Smooth muscle cell (in vitro differentiated cells): ENCODE data around the gene NOP16. TPM values are rescaled to one million over a fixed set of nuclear protein-coding genes. Genes with fewer than 3 reads are reported as not detected.
A peak's percentile ranks its signal among the peaks of the same experiment; 100 is the strongest.

Source experiments
- DNase-seq: peaks from one replicate; lab custom pipeline; 2025; ENCODE audit not compliant: unreplicated experiment; lab: John Stamatoyannopoulos, UW
- H2AFZ ChIP-seq: fragments of 200-600 bp; sonication (generic); 2 replicates; pipeline ENCODE4 v1.6.0; 2016; ENCODE audit warnings: antibody characterized with exemption, low read depth, mild to moderate bottlenecking
- H3F3A ChIP-seq: fragments of 200-600 bp; sonication (generic); 2 replicates; pipeline ENCODE4 v1.6.0; 2017; ENCODE audit warnings: antibody characterized with exemption, low read depth
- H3K27ac ChIP-seq: fragments of 200-600 bp; sonication (generic); 2 replicates; pipeline ENCODE4 v1.5.1; 2016; ENCODE audit warnings: low read depth, mild to moderate bottlenecking
- H3K27me3 ChIP-seq: fragments of 200-600 bp; sonication (generic); 2 replicates; pipeline ENCODE4 v1.6.1; 2016; ENCODE audit warnings: low read depth, mild to moderate bottlenecking
- H3K36me3 ChIP-seq: fragments of 200-600 bp; sonication (generic); 2 replicates; pipeline ENCODE4 v1.5.1; 2016; ENCODE audit warnings: low read depth
- H3K4me1 ChIP-seq: fragments of 200-600 bp; sonication (generic); 2 replicates; pipeline ENCODE4 v1.5.1; 2016; ENCODE audit warnings: low read depth
- H3K4me2 ChIP-seq: fragments of 200-600 bp; sonication (generic); 2 replicates; pipeline ENCODE4 v1.6.0; 2016; ENCODE audit warnings: mild to moderate bottlenecking
- H3K4me3 ChIP-seq: fragments of 200-600 bp; sonication (generic); 2 replicates; pipeline ENCODE4 v1.5.1; 2016; ENCODE audit warnings: mild to moderate bottlenecking
- H3K79me2 ChIP-seq: fragments of 200-600 bp; sonication (generic); 2 replicates; pipeline ENCODE4 v1.6.0; 2016; ENCODE audit warnings: low read depth, mild to moderate bottlenecking
- H3K9ac ChIP-seq: fragments of 200-600 bp; sonication (generic); 2 replicates; pipeline ENCODE4 v1.6.0; 2016; ENCODE audit warnings: low read depth
- H3K9me3 ChIP-seq: fragments of 200-600 bp; sonication (generic); replicated peaks from 2 replicates; pipeline ENCODE4 v1.5.1; 2016; ENCODE audit warnings: low read depth
- H4K20me1 ChIP-seq: fragments of 200-600 bp; sonication (generic); 2 replicates; pipeline ENCODE4 v1.6.0; 2016; ENCODE audit warnings: low read depth
- WGBS: methylation state at CpG from one replicate; pipeline ENCODE4 v1.1.7; 2016; ENCODE audit warnings: low lambda C conversion rate; 5-methylcytosine and 5-hydroxymethylcytosine counted together
- polyA plus RNA-seq: library from polyadenylated mRNA; unstranded; fragments of >200 nt; fragmentation: Nextera tagmentation; extraction: Ambion mirVana; gene quantifications from 2 replicates; pipeline ENCODE4 v1.2.1, GENCODE V29; 2016
- total RNA-seq: library from RNA; depleted of rRNA; stranded (reverse); fragments of >200 nt; gene quantifications from 2 replicates; pipeline ENCODE4 v1.2.3, GENCODE V29; 2014
- TF ChIP-seq, protein P1 (sequence below): fragments of 200-600 bp; sonication (generic); IDR thresholded peaks from 2 replicates; pipeline ENCODE4 v1.5.1; 2017; ENCODE audit warnings: borderline replicate concordance, mild to moderate bottlenecking, antibody characterized with exemption; ENCODE audit not compliant: insufficient read depth, poor library complexity, severe bottlenecking

The NOP16 gene
- total and polyA plus RNA-seq, 2 experiments from 2014 or later, result 10.7 to 27.9 TPM

DNA sequence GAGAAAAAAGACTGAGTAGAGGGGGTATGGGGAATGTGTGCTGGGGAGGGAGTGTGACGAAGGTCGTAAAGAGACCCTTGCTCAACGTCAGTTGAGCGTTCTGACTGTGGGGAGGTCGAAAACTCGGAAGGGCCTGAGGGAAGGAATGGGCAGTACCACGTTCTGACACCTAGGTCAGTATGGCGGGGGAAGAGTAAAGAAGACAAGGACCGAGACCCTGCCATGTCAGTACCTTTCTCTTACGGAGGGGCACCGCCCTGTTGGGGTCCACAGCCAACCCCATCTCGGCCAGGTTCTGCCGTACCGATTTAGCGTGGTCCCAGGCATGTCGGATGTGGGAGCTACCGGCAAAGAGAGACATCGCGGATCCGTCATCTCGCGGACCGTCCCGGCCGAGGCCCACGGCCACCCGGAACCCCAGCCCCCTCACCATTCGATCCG lies 375 bp downstream of the NOP16 start:
- H3K4me1 ChIP-seq, result peaks cover 14% of the 10 kb centered on the region
- TF ChIP-seq, protein P1, sequence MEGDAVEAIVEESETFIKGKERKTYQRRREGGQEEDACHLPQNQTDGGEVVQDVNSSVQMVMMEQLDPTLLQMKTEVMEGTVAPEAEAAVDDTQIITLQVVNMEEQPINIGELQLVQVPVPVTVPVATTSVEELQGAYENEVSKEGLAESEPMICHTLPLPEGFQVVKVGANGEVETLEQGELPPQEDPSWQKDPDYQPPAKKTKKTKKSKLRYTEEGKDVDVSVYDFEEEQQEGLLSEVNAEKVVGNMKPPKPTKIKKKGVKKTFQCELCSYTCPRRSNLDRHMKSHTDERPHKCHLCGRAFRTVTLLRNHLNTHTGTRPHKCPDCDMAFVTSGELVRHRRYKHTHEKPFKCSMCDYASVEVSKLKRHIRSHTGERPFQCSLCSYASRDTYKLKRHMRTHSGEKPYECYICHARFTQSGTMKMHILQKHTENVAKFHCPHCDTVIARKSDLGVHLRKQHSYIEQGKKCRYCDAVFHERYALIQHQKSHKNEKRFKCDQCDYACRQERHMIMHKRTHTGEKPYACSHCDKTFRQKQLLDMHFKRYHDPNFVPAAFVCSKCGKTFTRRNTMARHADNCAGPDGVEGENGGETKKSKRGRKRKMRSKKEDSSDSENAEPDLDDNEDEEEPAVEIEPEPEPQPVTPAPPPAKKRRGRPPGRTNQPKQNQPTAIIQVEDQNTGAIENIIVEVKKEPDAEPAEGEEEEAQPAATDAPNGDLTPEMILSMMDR, result no peak
- peak overlapping the region; percentile 99 for H3K4me2 ChIP-seq
- H3K27me3 ChIP-seq, result no peaks in the 10 kb centered on the region
- WGBS, result 2% methylated on average over 29 of the region's 29 CpGs
- H3K27ac ChIP-seq, result peak overlapping the region; percentile 22
- no peak overlapping the region for H2AFZ ChIP-seq
- H4K20me1 ChIP-seq, result no peaks in the 10 kb centered on the region
- H3F3A ChIP-seq, result no peaks in the 10 kb centered on the region
- no peak for DNase-seq
- H3K4me3 ChIP-seq, result peak overlapping the region; percentile 64
- peaks cover 29% of the 10 kb centered on the region for H3K79me2 ChIP-seq
- H3K9me3 ChIP-seq, result no peaks in the 10 kb centered on the region
- H3K36me3 ChIP-seq, result peaks cover 7% of the 10 kb centered on the region
- H3K9ac ChIP-seq, result peak overlapping the region; percentile 78

- Histone ChIP-seq H3K9ac (peak overlapping the region; percentile 78), H3K4me1 (peaks cover 14% of the 10 kb centered on the region), H3K79me2 (peaks cover 29% of the 10 kb centered on the region), H3K36me3 (peaks cover 7% of the 10 kb centered on the region), H3K27me3 (no peaks in the 10 kb centered on the region), H3K4me3 (peak overlapping the region; percentile 64), H2AFZ (no peak overlapping the region), H3F3A (no peaks in the 10 kb centered on the region), H3K4me2 (peak overlapping the region; percentile 99), H3K9me3 (no peaks in the 10 kb centered on the region), H4K20me1 (no peaks in the 10 kb centered on the region), H3K27ac (peak overlapping the region; percentile 22)
- WGBS, result 34% methylated on average over 8 of the region's 8 CpGs
- TF ChIP-seq, protein P1, result no peak
- DNase-seq, result no peak
These were observed 943 bp downstream of the NOP16 start for GRCh38 chr5:176387384-176387925.

DNA sequence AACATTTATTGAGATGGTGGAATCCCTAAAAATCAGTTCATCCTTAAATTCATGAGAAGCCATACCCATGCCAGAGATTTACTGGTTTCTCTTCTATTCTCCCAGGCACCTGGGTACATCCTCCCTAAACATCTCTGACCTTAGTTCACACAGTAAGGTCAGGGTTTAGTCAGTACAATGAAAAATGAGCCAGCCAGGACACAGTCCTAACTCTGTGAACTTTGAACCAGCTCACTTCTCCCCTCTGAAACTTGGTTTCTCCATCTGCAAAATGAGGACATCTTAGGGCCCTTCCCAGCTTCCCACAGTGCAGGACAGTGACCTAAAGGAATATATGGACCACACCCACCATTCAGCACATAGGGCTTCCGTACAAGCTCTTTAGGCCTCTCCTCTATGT lies 1.9 kb downstream of the NOP16 start:
- TF ChIP-seq, protein P1, result no peak
- no peak overlapping the region for H2AFZ ChIP-seq
- H3K9me3 ChIP-seq, result no peaks in the 10 kb centered on the region
- no peak overlapping the region for H3K4me3 ChIP-seq
- peaks cover 14% of the 10 kb centered on the region for H3K4me1 ChIP-seq
- DNase-seq, result no peak
- no peaks in the 10 kb centered on the region for H3K27me3 ChIP-seq
- H3F3A ChIP-seq, result no peaks in the 10 kb centered on the region
- H3K27ac ChIP-seq, result no peak overlapping the region
- H3K4me2 ChIP-seq, result peak overlapping the region; percentile 99
- no peaks in the 10 kb centered on the region for H4K20me1 ChIP-seq
- no peak overlapping the region for H3K9ac ChIP-seq
- WGBS, result 81% methylated on average over 1 of the region's 1 CpG
- peaks cover 29% of the 10 kb centered on the region for H3K79me2 ChIP-seq
- H3K36me3 ChIP-seq, result peaks cover 7% of the 10 kb centered on the region

DNA sequence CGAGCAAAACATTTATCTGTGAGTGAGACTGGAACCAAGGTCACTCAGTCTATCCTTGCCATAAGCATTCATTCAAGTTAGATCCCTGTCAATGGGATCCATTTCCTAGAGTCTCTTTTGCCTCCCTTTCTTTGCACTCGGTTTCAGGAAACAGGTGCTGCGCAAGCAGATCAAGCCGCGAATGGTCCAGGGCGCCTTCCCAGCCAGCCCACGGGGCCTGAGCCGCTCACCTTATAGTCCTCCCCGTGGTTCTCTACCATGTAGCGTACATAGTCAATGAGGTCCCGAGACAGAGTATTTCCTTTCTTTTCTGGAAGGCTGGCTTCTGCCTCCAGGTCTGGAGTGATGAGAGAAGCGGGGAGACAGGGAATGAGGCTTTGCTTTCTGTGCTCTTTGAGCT lies 3.4 kb downstream of the NOP16 start:
- no peaks in the 10 kb centered on the region for H4K20me1 ChIP-seq
- H3K36me3 ChIP-seq, result peaks cover 7% of the 10 kb centered on the region
- no peak for DNase-seq
- peaks cover 29% of the 10 kb centered on the region for H3K79me2 ChIP-seq
- H3K4me3 ChIP-seq, result no peak overlapping the region
- no peaks in the 10 kb centered on the region for H3K9me3 ChIP-seq
- H3K27ac ChIP-seq, result no peak overlapping the region
- H3K4me1 ChIP-seq, result peaks cover 14% of the 10 kb centered on the region
- no peak overlapping the region for H3K9ac ChIP-seq
- no peak overlapping the region for H3K4me2 ChIP-seq
- H3F3A ChIP-seq, result no peaks in the 10 kb centered on the region
- TF ChIP-seq, protein P1, result no peak
- H2AFZ ChIP-seq, result no peak overlapping the region
- H3K27me3 ChIP-seq, result no peaks in the 10 kb centered on the region
- 96% methylated on average over 12 of the region's 12 CpGs for WGBS
